Thymus (tissue), 11 donors: ENCODE data around the gene CEND1. TPM values are rescaled to one million over a fixed set of nuclear protein-coding genes. Genes with fewer than 3 reads are reported as not detected.

ENCODE experiments used
- DNase-seq, 9 donors: peaks; one replicate each; pipeline ENCODE4 v3.0.0-alpha.2; 2013; ENCODE audit warnings: low spot score in 9 of 9, low read depth in 6 of 9, missing footprints in 1 of 9
- H3K27ac ChIP-seq, 2 donors: one replicate each; pipeline ENCODE4 v1.5.1; 2013; ENCODE audit warnings: control low read depth in 1 of 2, low read depth in 1 of 2, low read length in 1 of 2, mild to moderate bottlenecking in 1 of 2, moderate library complexity in 1 of 2
- H3K27me3 ChIP-seq, 2 donors: one replicate each; pipeline ENCODE4 v1.5.1; 2013; ENCODE audit warnings: low read length in 1 of 2; ENCODE audit not compliant: control insufficient read depth in 2 of 2, insufficient read depth in 1 of 2
- H3K36me3 ChIP-seq, 2 donors: one replicate each; pipeline ENCODE4 v1.5.1; 2013; ENCODE audit warnings: low read length in 1 of 2, mild to moderate bottlenecking in 1 of 2, moderate library complexity in 1 of 2; ENCODE audit not compliant: control insufficient read depth in 2 of 2, insufficient read depth in 2 of 2
- H3K4me1 ChIP-seq, 2 donors: one replicate each; pipeline ENCODE4 v1.5.1; 2013; ENCODE audit warnings: low read length in 2 of 2; ENCODE audit not compliant: control insufficient read depth in 2 of 2, insufficient read depth in 2 of 2
- H3K4me3 ChIP-seq, 2 donors: one replicate each; pipeline ENCODE4 v1.5.1; 2013; ENCODE audit warnings: low read length in 2 of 2, control low read depth in 1 of 2, mild to moderate bottlenecking in 1 of 2
- H3K9me3 ChIP-seq, 2 donors: one replicate each; pipeline ENCODE4 v1.5.1; 2013; ENCODE audit warnings: low read length in 1 of 2, mild to moderate bottlenecking in 1 of 2; ENCODE audit not compliant: control insufficient read depth in 2 of 2, insufficient read depth in 1 of 2
- WGBS: extraction: QIAGEN DNeasy Blood & Tissue Kit; methylation state at CpG from one replicate; pipeline ENCODE4 v1.1.7; 2013; 5-methylcytosine and 5-hydroxymethylcytosine counted together
- polyA plus RNA-seq: library from polyadenylated mRNA; stranded (reverse); fragments of 200-250 nt; gene quantifications from one replicate; pipeline ENCODE4 v1.2.3, GENCODE V29; 2013
- total RNA-seq: library from RNA; stranded (reverse); fragments of 120-200 nt; gene quantifications from one replicate; pipeline ENCODE4 v1.2.4, GENCODE V29; 2013
- donor health status: healthy.

CEND1 gene
- total and polyA plus RNA-seq, 2 donors: 0.19 to 0.25 TPM

GRCh38 chr11:799641-800316 lies 9.9 kb upstream of the CEND1 start:
- 98% methylated on average over 32 of the region's 32 CpGs for WGBS
- H3K4me3 ChIP-seq: no peak overlapping the region
- peaks cover 0 to 3% of the 10 kb centered on the region in 2 donors for H3K9me3 ChIP-seq
- no peak for DNase-seq
- H3K27me3 ChIP-seq: no peaks in the 10 kb centered on the region
- H3K4me1 ChIP-seq: peaks cover 37 to 54% of the 10 kb centered on the region in 2 donors
- no peak overlapping the region for H3K27ac ChIP-seq
- H3K36me3 ChIP-seq: peaks cover 38 to 43% of the 10 kb centered on the region in 2 donors

GRCh38 chr11:798093-798713 lies 8.3 kb upstream of the CEND1 start, which contains the start of gene SLC25A22:
TSS of gene SLC25A22 (minus strand) at chr11:798281. CDS start at chr11:795006, 3,275 bp downstream.
- Histone ChIP-seq H3K27ac (peak within 1 kb of the TSS; percentile 90 to 92), H3K4me3 (peak within 1 kb of the TSS; percentile 81 to 82), H3K9me3 (peaks cover 0 to 3% of the 10 kb centered on the region in 2 donors), H3K27me3 (no peaks in the 10 kb centered on the region), H3K36me3 (peaks cover 37 to 56% of the 10 kb centered on the region in 2 donors), H3K4me1 (peaks cover 22 to 38% of the 10 kb centered on the region in 2 donors)
- WGBS: 4% methylated on average over 69 of the region's 69 CpGs
- DNase-seq: peak in 5 of 9 donors; percentile 57 to 83 (median 75)

- H3K4me3 ChIP-seq: peak overlapping the region; percentile 81 to 82
- H3K9me3 ChIP-seq: peaks cover 0 to 3% of the 10 kb centered on the region in 2 donors
- peak overlapping the region; percentile 90 to 92 for H3K27ac ChIP-seq
- H3K36me3 ChIP-seq: peaks cover 35 to 54% of the 10 kb centered on the region in 2 donors
- no peaks in the 10 kb centered on the region for H3K27me3 ChIP-seq
- peak in 6 of 9 donors; percentile 52 to 85 (median 70) for DNase-seq
- H3K4me1 ChIP-seq: peaks cover 21 to 32% of the 10 kb centered on the region in 2 donors
- under 1% methylated on average over 57 of the region's 57 CpGs for WGBS
Observed at GRCh38 chr11:797296-798092, 7.6 kb upstream of the CEND1 start.

- 38% methylated on average over 18 of the region's 18 CpGs for WGBS
- Histone ChIP-seq H3K27me3 (no peaks in the 10 kb centered on the region), H3K9me3 (peaks cover 0 to 3% of the 10 kb centered on the region in 2 donors), H3K36me3 (peaks cover 34 to 53% of the 10 kb centered on the region in 2 donors), H3K4me1 (peaks cover 21 to 31% of the 10 kb centered on the region in 2 donors), H3K4me3 (peak overlapping the region; percentile 81 to 82), H3K27ac (peak overlapping the region; percentile 90 to 92)
- no peak for DNase-seq
Observed at GRCh38 chr11:796565-797295, 6.8 kb upstream of the CEND1 start.

GRCh38 chr11:795634-796564 lies 6.0 kb upstream of the CEND1 start:
- peaks cover 0 to 3% of the 10 kb centered on the region in 2 donors for H3K9me3 ChIP-seq
- peak overlapping the region; percentile 90 to 92 for H3K27ac ChIP-seq
- H3K36me3 ChIP-seq: peaks cover 30 to 54% of the 10 kb centered on the region in 2 donors
- WGBS: 7% methylated on average over 26 of the region's 26 CpGs
- H3K4me1 ChIP-seq: peaks cover 23 to 31% of the 10 kb centered on the region in 2 donors
- H3K27me3 ChIP-seq: peaks cover 0 to 2% of the 10 kb centered on the region in 2 donors
- peak in 5 of 9 donors; percentile 54 to 85 (median 74) for DNase-seq
- H3K4me3 ChIP-seq: peak overlapping the region; percentile 81 to 82

GRCh38 chr11:794766-795633 lies 5.1 kb upstream of the CEND1 start:
- Histone ChIP-seq H3K4me3 (peak overlapping the region; percentile 81 to 82), H3K27me3 (peaks cover 0 to 11% of the 10 kb centered on the region in 2 donors), H3K9me3 (peaks cover 0 to 3% of the 10 kb centered on the region in 2 donors), H3K4me1 (peaks cover 25 to 31% of the 10 kb centered on the region in 2 donors), H3K36me3 (peaks cover 22 to 46% of the 10 kb centered on the region in 2 donors), H3K27ac (no peak overlapping the region)
- WGBS: 67% methylated on average over 38 of the region's 38 CpGs
- peak in 2 of 9 donors; percentile 42 to 50 for DNase-seq

GRCh38 chr11:794013-794765 lies 4.3 kb upstream of the CEND1 start:
- no peak for DNase-seq
- Histone ChIP-seq H3K36me3 (peaks cover 18 to 37% of the 10 kb centered on the region in 2 donors), H3K4me1 (peaks cover 25 to 31% of the 10 kb centered on the region in 2 donors), H3K4me3 (no peak overlapping the region), H3K27ac (no peak overlapping the region), H3K9me3 (peaks cover 0 to 3% of the 10 kb centered on the region in 2 donors), H3K27me3 (peaks cover 7 to 19% of the 10 kb centered on the region in 2 donors)
- WGBS: 96% methylated on average over 31 of the region's 31 CpGs
